ENCODE data around the gene MTR.

GRCh38 chr1:236799001-236799400 lies 3.9 kb downstream of the MTR start:
- TF ChIP-seq POLR2A (IDR thresholded peaks at IDR 0.05), result no peak
- TF ChIP-seq EP300 (IDR thresholded peaks at IDR 0.05), result no peak
- TF ChIP-seq CTCF (IDR thresholded peaks at IDR 0.05), result no peak

Measured in tibial nerve (tissue), 4 donors.